GM23338 (cell line): Measurements from ENCODE around the gene RPL3. TPM values are rescaled to one million over a fixed set of nuclear protein-coding genes. Genes with fewer than 3 reads are reported as not detected.

Experiments
- ATAC-seq: fragments of 200-7000 bp; cut with Tn5 transposase; 3 replicates; pipeline ENCODE4 v1.9.1; 2020
- DNase-seq: peaks from one replicate; pipeline ENCODE4 v3.0.0-alpha.2; 2015; ENCODE audit warnings: low spot score
- H2AFZ ChIP-seq: fragments of 200-600 bp; sonication (generic); 2 replicates; pipeline ENCODE4 v1.8.0; 2016; ENCODE audit warnings: antibody characterized with exemption, mild to moderate bottlenecking, moderate library complexity
- H3F3A ChIP-seq: fragments of 200-600 bp; sonication (generic); replicated peaks from 2 replicates; pipeline ENCODE4 v1.8.0; 2017; ENCODE audit warnings: antibody characterized with exemption, mixed run types, low read depth
- H3K27ac ChIP-seq: fragments of 200-600 bp; sonication (generic); 2 replicates; pipeline ENCODE4 v1.6.1; 2016; ENCODE audit warnings: low read depth
- H3K27me3 ChIP-seq: fragments of 200-600 bp; sonication (generic); 2 replicates; pipeline ENCODE4 v1.8.0; 2016; ENCODE audit warnings: mild to moderate bottlenecking, mixed run types, moderate library complexity; ENCODE audit not compliant: insufficient read depth
- H3K36me3 ChIP-seq: fragments of 200-600 bp; sonication (generic); 2 replicates; pipeline ENCODE4 v1.8.0; 2016; ENCODE audit warnings: mild to moderate bottlenecking; ENCODE audit not compliant: insufficient read depth
- H3K4me1 ChIP-seq: fragments of 200-600 bp; sonication (generic); 2 replicates; pipeline ENCODE4 v1.8.0; 2016; ENCODE audit warnings: mild to moderate bottlenecking, moderate library complexity; ENCODE audit not compliant: insufficient read depth
- H3K4me2 ChIP-seq: fragments of 200-600 bp; sonication (generic); 2 replicates; pipeline ENCODE4 v1.7.1; 2017; ENCODE audit warnings: mixed run types
- H3K4me3 ChIP-seq: fragments of 200-600 bp; sonication (generic); 2 replicates; pipeline ENCODE4 v1.6.1; 2016; ENCODE audit warnings: mixed run types
- H3K79me2 ChIP-seq: fragments of 200-600 bp; sonication (generic); replicated peaks from 2 replicates; pipeline ENCODE4 v1.8.0; 2017; ENCODE audit warnings: mild to moderate bottlenecking; ENCODE audit not compliant: insufficient read depth
- H3K9me2 ChIP-seq: fragments of 200-600 bp; sonication (generic); 2 replicates; pipeline ENCODE4 v1.8.0; 2017; ENCODE audit not compliant: insufficient read depth
- H4K20me1 ChIP-seq: fragments of 200-600 bp; sonication (generic); replicated peaks from 2 replicates; pipeline ENCODE4 v1.8.0; 2017; ENCODE audit warnings: mild to moderate bottlenecking; ENCODE audit not compliant: insufficient read depth
- H3K27ac Mint-ChIP-seq: 2 replicates; pipeline ENCODE4 v1.8.0; 2020; ENCODE audit warnings: inconsistent platforms, mild to moderate bottlenecking, moderate library complexity, mixed read lengths
- H3K27me3 Mint-ChIP-seq: 3 replicates; pipeline ENCODE4 v1.8.0; 2022; ENCODE audit warnings: low read depth, mild to moderate bottlenecking, moderate library complexity, mixed read lengths, inconsistent platforms; ENCODE audit not compliant: insufficient read depth, poor library complexity
- H3K36me3 Mint-ChIP-seq: 3 replicates; pipeline ENCODE4 v1.8.0; 2021; ENCODE audit warnings: low read depth, mild to moderate bottlenecking, inconsistent platforms, moderate library complexity, mixed read lengths
- H3K4me1 Mint-ChIP-seq: 3 replicates; pipeline ENCODE4 v1.8.0; 2020; ENCODE audit warnings: mild to moderate bottlenecking, inconsistent platforms, mixed read lengths
- H3K4me3 Mint-ChIP-seq: 3 replicates; pipeline ENCODE4 v1.8.0; 2021; ENCODE audit warnings: moderate library complexity, mild to moderate bottlenecking, inconsistent platforms, mixed read lengths
- H3K9me3 Mint-ChIP-seq: 3 replicates; pipeline ENCODE4 v1.8.0; 2020; ENCODE audit warnings: moderate library complexity, mild to moderate bottlenecking, inconsistent platforms, mixed read lengths
- CREB1 ChIP-seq: fragments of 250-450 bp; sonication (Bioruptor Pico); IDR thresholded peaks from 2 replicates; pipeline ENCODE4 v1.5.0; 2020; ENCODE audit warnings: low read depth, mild to moderate bottlenecking, moderate library complexity
- CTCF ChIP-seq, 2 experiments: fragments of 200-600 bp in 1 of 2; sonication (generic) in 1 of 2; conservative IDR thresholded peaks; 2 replicates each; pipeline versions ENCODE4 v1.5.1 to v1.6.1; 2016 to 2017; ENCODE audit warnings: antibody characterized with exemption in 2 of 2, low read depth in 2 of 2, mild to moderate bottlenecking in 2 of 2, moderate library complexity in 1 of 2
- ETS1 ChIP-seq: IDR thresholded peaks from 2 replicates; pipeline ENCODE4 v1.6.1; 2016; ENCODE audit warnings: antibody characterized with exemption
- EZH2 ChIP-seq: fragments of 200-600 bp; sonication (generic); IDR thresholded peaks from one replicate; pipeline ENCODE4 v1.8.0; 2017; ENCODE audit warnings: antibody characterized with exemption, mild to moderate bottlenecking, low read depth; ENCODE audit not compliant: unreplicated experiment
- EZH2phosphoT487 ChIP-seq: fragments of 200-600 bp; sonication (generic); IDR thresholded peaks from one replicate; pipeline ENCODE4 v1.8.1; 2018; ENCODE audit warnings: antibody characterized with exemption; ENCODE audit not compliant: unreplicated experiment
- JUNB ChIP-seq: IDR thresholded peaks from one replicate; pipeline ENCODE4 v1.6.1; 2016; ENCODE audit warnings: antibody characterized with exemption; ENCODE audit not compliant: unreplicated experiment
- NANOG ChIP-seq: IDR thresholded peaks from 2 replicates; pipeline ENCODE4 v1.6.1; 2016; ENCODE audit warnings: antibody characterized with exemption, borderline replicate concordance
- POLR2AphosphoS5 ChIP-seq: IDR thresholded peaks from 2 replicates; pipeline ENCODE4 v1.6.1; 2016; ENCODE audit warnings: antibody characterized with exemption, low read depth
- STAT1 ChIP-seq: IDR thresholded peaks from one replicate; pipeline ENCODE4 v1.6.1; 2016; ENCODE audit warnings: antibody characterized with exemption; ENCODE audit not compliant: unreplicated experiment
- ZNF114 ChIP-seq: fragments of 250-450 bp; sonication (Bioruptor Pico); IDR thresholded peaks from 2 replicates; pipeline ENCODE4 v1.5.0; 2020; ENCODE audit warnings: mild to moderate bottlenecking, moderate library complexity
- ZNF331 ChIP-seq: fragments of 250-450 bp; sonication (Bioruptor Pico); IDR thresholded peaks from 2 replicates; pipeline ENCODE4 v1.5.0; 2020; ENCODE audit warnings: low read depth, mild to moderate bottlenecking, moderate library complexity
- ZNF462 ChIP-seq: fragments of 250-450 bp; sonication (Bioruptor Pico); IDR thresholded peaks from 2 replicates; pipeline ENCODE4 v1.5.0; 2020; ENCODE audit warnings: mild to moderate bottlenecking, moderate library complexity
- polyA plus RNA-seq: library from polyadenylated mRNA; unstranded; fragments of >200 nt; fragmentation: Nextera tagmentation; extraction: Ambion mirVana; gene quantifications from 2 replicates; pipeline ENCODE4 v1.2.1, GENCODE V29; 2016
- total RNA-seq: library from RNA; depleted of rRNA; stranded (reverse); fragments of >200 nt; shearing (Covaris generic); gene quantifications from 2 replicates; pipeline ENCODE4 v1.2.3, GENCODE V29; 2014
- TF ChIP-seq, protein P1 (sequence below): IDR thresholded peaks from one replicate; pipeline ENCODE4 v1.6.1; 2018; ENCODE audit warnings: antibody characterized with exemption; ENCODE audit not compliant: unreplicated experiment

The RPL3 gene
- total and polyA plus RNA-seq, 2 experiments from 2014 or later, result 1,983 to 3,244 TPM

DNA sequence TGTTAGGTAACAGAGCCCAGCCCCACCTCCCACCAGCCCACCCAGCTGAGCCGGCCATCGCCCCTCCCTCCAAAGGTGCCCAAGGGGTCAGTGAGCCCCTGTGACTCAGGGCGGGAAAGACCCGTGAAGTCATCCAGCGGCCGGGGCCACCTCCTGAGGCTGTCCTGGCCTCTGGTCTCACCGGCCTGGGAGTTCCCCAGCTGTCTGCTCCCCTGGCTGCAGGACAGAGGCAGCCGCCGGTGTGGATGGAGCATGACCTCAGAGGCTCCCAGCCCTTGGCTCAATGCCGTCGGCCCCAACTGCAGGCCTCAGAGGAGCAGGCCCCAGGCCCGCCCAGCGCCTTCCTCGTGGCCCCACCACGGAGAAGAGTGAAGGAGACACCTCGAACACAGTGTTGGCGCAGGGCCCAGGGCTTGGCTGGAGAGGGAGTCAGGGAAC lies 28.7 kb downstream of the RPL3 start:
- H3K4me3 ChIP-seq, result no peak overlapping the region
- Mint-ChIP-seq H3K4me3 (no peak overlapping the region), H3K27ac (no peak overlapping the region), H3K36me3 (no peaks in the 10 kb centered on the region), H3K9me3 (no peaks in the 10 kb centered on the region; the same call in 2 of the 3 replicates), H3K4me1 (peaks cover 15% of the 10 kb centered on the region), H3K27me3 (peaks cover 31% of the 10 kb centered on the region)
- no peak overlapping the region for H2AFZ ChIP-seq
- ATAC-seq (peak; percentile 31), DNase-seq (no peak)
- H3K27me3 ChIP-seq, result no peaks in the 10 kb centered on the region
- no peak for TF ChIP-seq EZH2
- TF ChIP-seq ZNF462 (CRISPR knock-in tag), result no peak
- no peak for TF ChIP-seq CTCF (conservative IDR thresholded peaks at IDR 0.05; ENCODE audit: low read depth in 2 of 2)
- no peak for TF ChIP-seq JUNB
- no peak for TF ChIP-seq STAT1
- no peak for TF ChIP-seq ETS1
- TF ChIP-seq, protein P1, sequence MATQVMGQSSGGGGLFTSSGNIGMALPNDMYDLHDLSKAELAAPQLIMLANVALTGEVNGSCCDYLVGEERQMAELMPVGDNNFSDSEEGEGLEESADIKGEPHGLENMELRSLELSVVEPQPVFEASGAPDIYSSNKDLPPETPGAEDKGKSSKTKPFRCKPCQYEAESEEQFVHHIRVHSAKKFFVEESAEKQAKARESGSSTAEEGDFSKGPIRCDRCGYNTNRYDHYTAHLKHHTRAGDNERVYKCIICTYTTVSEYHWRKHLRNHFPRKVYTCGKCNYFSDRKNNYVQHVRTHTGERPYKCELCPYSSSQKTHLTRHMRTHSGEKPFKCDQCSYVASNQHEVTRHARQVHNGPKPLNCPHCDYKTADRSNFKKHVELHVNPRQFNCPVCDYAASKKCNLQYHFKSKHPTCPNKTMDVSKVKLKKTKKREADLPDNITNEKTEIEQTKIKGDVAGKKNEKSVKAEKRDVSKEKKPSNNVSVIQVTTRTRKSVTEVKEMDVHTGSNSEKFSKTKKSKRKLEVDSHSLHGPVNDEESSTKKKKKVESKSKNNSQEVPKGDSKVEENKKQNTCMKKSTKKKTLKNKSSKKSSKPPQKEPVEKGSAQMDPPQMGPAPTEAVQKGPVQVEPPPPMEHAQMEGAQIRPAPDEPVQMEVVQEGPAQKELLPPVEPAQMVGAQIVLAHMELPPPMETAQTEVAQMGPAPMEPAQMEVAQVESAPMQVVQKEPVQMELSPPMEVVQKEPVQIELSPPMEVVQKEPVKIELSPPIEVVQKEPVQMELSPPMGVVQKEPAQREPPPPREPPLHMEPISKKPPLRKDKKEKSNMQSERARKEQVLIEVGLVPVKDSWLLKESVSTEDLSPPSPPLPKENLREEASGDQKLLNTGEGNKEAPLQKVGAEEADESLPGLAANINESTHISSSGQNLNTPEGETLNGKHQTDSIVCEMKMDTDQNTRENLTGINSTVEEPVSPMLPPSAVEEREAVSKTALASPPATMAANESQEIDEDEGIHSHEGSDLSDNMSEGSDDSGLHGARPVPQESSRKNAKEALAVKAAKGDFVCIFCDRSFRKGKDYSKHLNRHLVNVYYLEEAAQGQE, result no peak
- TF ChIP-seq ZNF331 (CRISPR knock-in tag), result no peak
- TF ChIP-seq CREB1, result no peak
- TF ChIP-seq EZH2phosphoT487, result no peak
- TF ChIP-seq NANOG, result no peak
- TF ChIP-seq POLR2AphosphoS5, result no peak
- no peak for TF ChIP-seq ZNF114 (CRISPR knock-in tag)
- H3K36me3 ChIP-seq, result no peaks in the 10 kb centered on the region
- H3K4me1 ChIP-seq, result no peaks in the 10 kb centered on the region
- no peaks in the 10 kb centered on the region for H3K9me2 ChIP-seq
- no peaks in the 10 kb centered on the region for H3F3A ChIP-seq
- H3K79me2 ChIP-seq, result no peaks in the 10 kb centered on the region
- H3K27ac ChIP-seq, result no peak overlapping the region
- H4K20me1 ChIP-seq, result no peaks in the 10 kb centered on the region
- H3K4me2 ChIP-seq, result no peak overlapping the region
